Tibial artery (tissue), 4 donors: ENCODE results near the gene TMEM259.

ENCODE experiments used
- DNase-seq, 2 donors: peaks; one replicate each; pipeline ENCODE4 v3.0.0-alpha.2; 2019
- H3K27ac ChIP-seq, 2 donors: fragments of 200-600 bp; sonication (generic) in 1 of 2; 1 replicate in 1 of 2; 2 replicates in 1 of 2; pipeline ENCODE4 v1.5.1; 2018 to 2019; ENCODE audit warnings: mild to moderate bottlenecking in 1 of 2
- H3K27me3 ChIP-seq, 2 donors: fragments of 200-600 bp; sonication (generic) in 1 of 2; one replicate each; pipeline versions ENCODE4 v1.5.1 to v1.6.0; 2016 to 2019
- H3K36me3 ChIP-seq, 3 donors: fragments of 200-600 bp; sonication (generic) in 2 of 3; one replicate each; pipeline ENCODE4 v1.5.1; 2016 to 2019; ENCODE audit warnings: mild to moderate bottlenecking in 2 of 3
- H3K4me1 ChIP-seq, 4 donors: fragments of 200-600 bp; sonication (generic) in 2 of 4; 1 replicate in 3 of 4; 2 replicates in 1 of 4; pipeline ENCODE4 v1.5.1; 2016 to 2019
- H3K4me3 ChIP-seq, 2 donors: fragments of 200-600 bp; sonication (generic) in 1 of 2; 1 replicate in 1 of 2; 2 replicates in 1 of 2; pipeline ENCODE4 v1.5.1; 2018 to 2019; ENCODE audit warnings: mild to moderate bottlenecking in 2 of 2
- H3K9me3 ChIP-seq, 3 donors: fragments of 200-600 bp; sonication (generic) in 1 of 3; one replicate each; pipeline ENCODE4 v1.5.1; 2016 to 2019
- CTCF ChIP-seq, 2 experiments: fragments of 200-600 bp in 1 of 2; fragments of 450-650 bp in 1 of 2; IDR thresholded peaks; one replicate each; pipeline ENCODE4 v1.5.1; 2017 to 2019; ENCODE audit warnings: antibody characterized with exemption in 2 of 2, mild to moderate bottlenecking in 1 of 2, moderate library complexity in 1 of 2
- intact Hi-C: fragments of 100-400 bp; cut with DNase I; formaldehyde crosslinking; loops from one replicate; pipeline ENCODE4 v1.15.0; 2023; ENCODE audit warnings: low total_unique reads

TMEM259 gene

GRCh38 chr19:1066748-1067340 is 45.9 kb upstream of the TMEM259 start, which contains the start of gene ARHGAP45:
TSS of gene ARHGAP45 (plus strand) at chr19:1067167. CDS start at chr19:1067406, 239 bp downstream.
- intact Hi-C loops: no loop called here
- Histone ChIP-seq H3K9me3 (no peaks in the 10 kb centered on the region), H3K27ac (no peak within 1 kb of the TSS), H3K36me3 (no peaks in the 10 kb centered on the region), H3K27me3 (peaks cover 0 to 65% of the 10 kb centered on the region in 2 donors), H3K4me3 (peak within 1 kb of the TSS; percentile 37 to 51), H3K4me1 (peaks cover 3 to 57% (median 46%) of the 10 kb centered on the region in 4 donors)
- DNase-seq: no peak
- no peak for TF ChIP-seq CTCF (IDR thresholded peaks at IDR 0.05)

GRCh38 chr19:1066251-1066747 is 45.4 kb upstream of the TMEM259 start:
- Histone ChIP-seq H3K27me3 (peaks cover 0 to 61% of the 10 kb centered on the region in 2 donors), H3K36me3 (no peaks in the 10 kb centered on the region), H3K9me3 (no peaks in the 10 kb centered on the region), H3K4me3 (peak overlapping the region; percentile 37 to 51), H3K4me1 (peaks cover 3 to 52% (median 40%) of the 10 kb centered on the region in 4 donors), H3K27ac (no peak overlapping the region)
- no peak for TF ChIP-seq CTCF (IDR thresholded peaks at IDR 0.05)
- intact Hi-C loops: no loop called here
- no peak for DNase-seq

- TF ChIP-seq CTCF (IDR thresholded peaks at IDR 0.05): no peak
- Histone ChIP-seq H3K27ac (no peak overlapping the region), H3K36me3 (no peaks in the 10 kb centered on the region), H3K9me3 (no peaks in the 10 kb centered on the region), H3K27me3 (peaks cover 0 to 55% of the 10 kb centered on the region in 2 donors), H3K4me1 (peaks cover 3 to 46% (median 35%) of the 10 kb centered on the region in 4 donors), H3K4me3 (no peak overlapping the region)
- intact Hi-C loops: no loop called here
- no peak for DNase-seq
Observed at GRCh38 chr19:1065606-1066109, 44.7 kb upstream of the TMEM259 start.

GRCh38 chr19:1064661-1065605 is 44.0 kb upstream of the TMEM259 start:
- Histone ChIP-seq H3K9me3 (peaks cover 0 to under 1% (median 0%) of the 10 kb centered on the region in 3 donors), H3K27ac (no peak overlapping the region), H3K36me3 (no peaks in the 10 kb centered on the region), H3K4me1 (peaks cover 3 to 46% (median 34%) of the 10 kb centered on the region in 4 donors), H3K4me3 (no peak overlapping the region), H3K27me3 (peaks cover 0 to 47% of the 10 kb centered on the region in 2 donors)
- intact Hi-C loops: no loop called here
- peak; percentile 84 to 91 for TF ChIP-seq CTCF (IDR thresholded peaks at IDR 0.05)
- peak; percentile 59 to 80 for DNase-seq

- H3K9me3 ChIP-seq: peaks cover 0 to 9% (median 6%) of the 10 kb centered on the region in 3 donors
- no peak overlapping the region for H3K27ac ChIP-seq
- no peak overlapping the region for H3K4me3 ChIP-seq
- peaks cover 0 to 4% (median 0%) of the 10 kb centered on the region in 3 donors for H3K36me3 ChIP-seq
- peaks cover 0 to 39% of the 10 kb centered on the region in 2 donors for H3K27me3 ChIP-seq
- no peak for DNase-seq
- TF ChIP-seq CTCF (IDR thresholded peaks at IDR 0.05): no peak
- intact Hi-C loops: no loop called here
- H3K4me1 ChIP-seq: peaks cover 3 to 42% (median 32%) of the 10 kb centered on the region in 4 donors
Observed at GRCh38 chr19:1063909-1064660, 43.2 kb upstream of the TMEM259 start.
